ENCODE data around the gene CACNA2D3. TPM values are rescaled to one million over a fixed set of nuclear protein-coding genes. Genes with fewer than 3 reads are reported as not detected.

CACNA2D3 gene
- polyA plus RNA-seq, 1 donor from 2014 or later, result 26.2 TPM

DNA sequence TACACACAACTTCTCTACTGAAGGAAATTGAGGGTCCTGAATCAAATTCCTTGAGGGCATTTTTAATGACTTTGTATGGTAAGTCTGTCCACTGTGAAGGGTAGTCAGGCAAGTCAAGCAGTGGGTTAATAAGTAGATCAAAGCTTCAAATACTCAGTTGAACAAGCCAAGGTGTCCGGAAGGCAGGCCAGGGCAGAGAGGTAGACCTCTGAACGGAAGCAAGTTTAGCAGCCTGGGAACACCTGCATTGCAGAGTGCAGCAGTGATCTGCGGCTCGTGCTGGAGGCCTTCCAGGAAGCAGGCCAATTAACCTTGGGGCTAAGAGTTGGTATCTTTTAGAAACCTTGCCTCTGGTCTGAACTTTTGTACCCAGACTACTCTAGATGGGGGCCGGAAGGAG lies 661.7 kb downstream of the CACNA2D3 start:
- Histone ChIP-seq H2AFZ (ENCODE audit: low read depth, low read length) (no peak overlapping the region), H3K79me2 (replicated peaks; ENCODE audit: insufficient read depth, low read length) (no peaks in the 10 kb centered on the region), H3K27ac (ENCODE audit: low read length) (no peak overlapping the region), H3K4me3 (ENCODE audit: low read length) (no peak overlapping the region), H3K9me2 (ENCODE audit: insufficient read depth, low read length) (no peaks in the 10 kb centered on the region), H3K36me3 (ENCODE audit: insufficient read depth, low read length) (no peaks in the 10 kb centered on the region), H3K9ac (ENCODE audit: low read length) (no peak overlapping the region), H3F3A (ENCODE audit: insufficient read depth, low read length, poor library complexity, severe bottlenecking) (no peaks in the 10 kb centered on the region), H3K9me3 (ENCODE audit: low read length) (peaks cover 5% of the 10 kb centered on the region), H3K27me3 (ENCODE audit: insufficient read depth, low read depth, low read length) (no peaks in the 10 kb centered on the region), H4K20me1 (ENCODE audit: insufficient read depth) (no peaks in the 10 kb centered on the region), H3K4me2 (ENCODE audit: low read length) (no peak overlapping the region)
- no peak for TF ChIP-seq POLR2AphosphoS5 (IDR thresholded peaks at IDR 0.05)
- TF ChIP-seq RAD21 (conservative IDR thresholded peaks at IDR 0.05), result no peak
- TF ChIP-seq MXI1 (conservative IDR thresholded peaks at IDR 0.05; ENCODE audit: poor library complexity, severe bottlenecking), result no peak
- TF ChIP-seq SMC3 (conservative IDR thresholded peaks at IDR 0.05; ENCODE audit: poor library complexity), result no peak
- no peak for TF ChIP-seq EZH2 (IDR thresholded peaks at IDR 0.05; ENCODE audit: borderline replicate concordance, insufficient read depth, low read length, poor library complexity, severe bottlenecking)
- TF ChIP-seq, protein P1, sequence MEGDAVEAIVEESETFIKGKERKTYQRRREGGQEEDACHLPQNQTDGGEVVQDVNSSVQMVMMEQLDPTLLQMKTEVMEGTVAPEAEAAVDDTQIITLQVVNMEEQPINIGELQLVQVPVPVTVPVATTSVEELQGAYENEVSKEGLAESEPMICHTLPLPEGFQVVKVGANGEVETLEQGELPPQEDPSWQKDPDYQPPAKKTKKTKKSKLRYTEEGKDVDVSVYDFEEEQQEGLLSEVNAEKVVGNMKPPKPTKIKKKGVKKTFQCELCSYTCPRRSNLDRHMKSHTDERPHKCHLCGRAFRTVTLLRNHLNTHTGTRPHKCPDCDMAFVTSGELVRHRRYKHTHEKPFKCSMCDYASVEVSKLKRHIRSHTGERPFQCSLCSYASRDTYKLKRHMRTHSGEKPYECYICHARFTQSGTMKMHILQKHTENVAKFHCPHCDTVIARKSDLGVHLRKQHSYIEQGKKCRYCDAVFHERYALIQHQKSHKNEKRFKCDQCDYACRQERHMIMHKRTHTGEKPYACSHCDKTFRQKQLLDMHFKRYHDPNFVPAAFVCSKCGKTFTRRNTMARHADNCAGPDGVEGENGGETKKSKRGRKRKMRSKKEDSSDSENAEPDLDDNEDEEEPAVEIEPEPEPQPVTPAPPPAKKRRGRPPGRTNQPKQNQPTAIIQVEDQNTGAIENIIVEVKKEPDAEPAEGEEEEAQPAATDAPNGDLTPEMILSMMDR (IDR thresholded peaks at IDR 0.05; ENCODE audit: poor library complexity, severe bottlenecking), result no peak
- TF ChIP-seq TAF1 (IDR thresholded peaks at IDR 0.05; ENCODE audit: low read depth), result no peak
- TF ChIP-seq, protein P2, sequence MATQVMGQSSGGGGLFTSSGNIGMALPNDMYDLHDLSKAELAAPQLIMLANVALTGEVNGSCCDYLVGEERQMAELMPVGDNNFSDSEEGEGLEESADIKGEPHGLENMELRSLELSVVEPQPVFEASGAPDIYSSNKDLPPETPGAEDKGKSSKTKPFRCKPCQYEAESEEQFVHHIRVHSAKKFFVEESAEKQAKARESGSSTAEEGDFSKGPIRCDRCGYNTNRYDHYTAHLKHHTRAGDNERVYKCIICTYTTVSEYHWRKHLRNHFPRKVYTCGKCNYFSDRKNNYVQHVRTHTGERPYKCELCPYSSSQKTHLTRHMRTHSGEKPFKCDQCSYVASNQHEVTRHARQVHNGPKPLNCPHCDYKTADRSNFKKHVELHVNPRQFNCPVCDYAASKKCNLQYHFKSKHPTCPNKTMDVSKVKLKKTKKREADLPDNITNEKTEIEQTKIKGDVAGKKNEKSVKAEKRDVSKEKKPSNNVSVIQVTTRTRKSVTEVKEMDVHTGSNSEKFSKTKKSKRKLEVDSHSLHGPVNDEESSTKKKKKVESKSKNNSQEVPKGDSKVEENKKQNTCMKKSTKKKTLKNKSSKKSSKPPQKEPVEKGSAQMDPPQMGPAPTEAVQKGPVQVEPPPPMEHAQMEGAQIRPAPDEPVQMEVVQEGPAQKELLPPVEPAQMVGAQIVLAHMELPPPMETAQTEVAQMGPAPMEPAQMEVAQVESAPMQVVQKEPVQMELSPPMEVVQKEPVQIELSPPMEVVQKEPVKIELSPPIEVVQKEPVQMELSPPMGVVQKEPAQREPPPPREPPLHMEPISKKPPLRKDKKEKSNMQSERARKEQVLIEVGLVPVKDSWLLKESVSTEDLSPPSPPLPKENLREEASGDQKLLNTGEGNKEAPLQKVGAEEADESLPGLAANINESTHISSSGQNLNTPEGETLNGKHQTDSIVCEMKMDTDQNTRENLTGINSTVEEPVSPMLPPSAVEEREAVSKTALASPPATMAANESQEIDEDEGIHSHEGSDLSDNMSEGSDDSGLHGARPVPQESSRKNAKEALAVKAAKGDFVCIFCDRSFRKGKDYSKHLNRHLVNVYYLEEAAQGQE (IDR thresholded peaks at IDR 0.05; ENCODE audit: borderline replicate concordance), result no peak
- TF ChIP-seq EP300 (conservative IDR thresholded peaks at IDR 0.05; ENCODE audit: poor library complexity, severe bottlenecking), result no peak

DNA sequence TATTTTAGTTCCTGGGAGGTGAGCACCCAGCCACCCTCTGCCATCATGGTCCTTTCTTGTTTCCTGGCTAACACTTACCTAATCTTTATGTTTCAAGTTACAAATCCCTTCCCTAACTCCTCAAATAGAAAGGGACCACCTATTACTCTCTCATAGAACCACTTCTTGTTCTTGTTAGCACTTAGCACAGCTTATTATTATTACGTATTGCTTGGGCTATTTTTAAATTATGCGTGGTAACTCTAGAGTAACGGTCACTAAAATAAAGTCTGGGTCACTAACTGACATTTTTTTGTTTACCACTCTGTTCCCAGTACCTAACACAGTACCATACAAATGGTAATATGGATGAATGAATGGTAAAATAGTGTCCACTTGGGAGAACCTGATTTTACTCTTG lies 663.6 kb downstream of the CACNA2D3 start:
- Histone ChIP-seq H3K4me2 (ENCODE audit: low read length) (no peak overlapping the region), H3K27me3 (ENCODE audit: insufficient read depth, low read depth, low read length) (no peaks in the 10 kb centered on the region), H3K4me3 (ENCODE audit: low read length) (no peak overlapping the region), H3F3A (ENCODE audit: insufficient read depth, low read length, poor library complexity, severe bottlenecking) (no peaks in the 10 kb centered on the region), H3K36me3 (ENCODE audit: insufficient read depth, low read length) (no peaks in the 10 kb centered on the region), H3K9me2 (ENCODE audit: insufficient read depth, low read length) (no peaks in the 10 kb centered on the region), H4K20me1 (ENCODE audit: insufficient read depth) (no peaks in the 10 kb centered on the region), H3K79me2 (replicated peaks; ENCODE audit: insufficient read depth, low read length) (no peaks in the 10 kb centered on the region), H3K9me3 (ENCODE audit: low read length) (peaks cover 5% of the 10 kb centered on the region), H3K9ac (ENCODE audit: low read length) (no peak overlapping the region), H3K27ac (ENCODE audit: low read length) (no peak overlapping the region), H2AFZ (ENCODE audit: low read depth, low read length) (no peak overlapping the region)
- TF ChIP-seq EZH2 (IDR thresholded peaks at IDR 0.05; ENCODE audit: borderline replicate concordance, insufficient read depth, low read length, poor library complexity, severe bottlenecking), result no peak
- TF ChIP-seq EP300 (conservative IDR thresholded peaks at IDR 0.05; ENCODE audit: poor library complexity, severe bottlenecking), result no peak
- TF ChIP-seq, protein P2 (IDR thresholded peaks at IDR 0.05; ENCODE audit: borderline replicate concordance), result no peak
- TF ChIP-seq RAD21 (conservative IDR thresholded peaks at IDR 0.05), result no peak
- no peak for TF ChIP-seq TAF1 (IDR thresholded peaks at IDR 0.05; ENCODE audit: low read depth)
- TF ChIP-seq POLR2AphosphoS5 (IDR thresholded peaks at IDR 0.05), result no peak
- TF ChIP-seq, protein P1 (IDR thresholded peaks at IDR 0.05; ENCODE audit: poor library complexity, severe bottlenecking), result no peak
- TF ChIP-seq MXI1 (conservative IDR thresholded peaks at IDR 0.05; ENCODE audit: poor library complexity, severe bottlenecking), result no peak
- no peak for TF ChIP-seq SMC3 (conservative IDR thresholded peaks at IDR 0.05; ENCODE audit: poor library complexity)

Data from neural cell (in vitro differentiated cells).